HEK293T (cell line): ENCODE results near the gene CBFA2T3.

Experiments used
- CTCF ChIA-PET: fragments of 350-600 bp; formaldehyde crosslinking; extraction: SDS; loops from one replicate; lab custom pipeline; 2021; ENCODE audit warnings: antibody characterized with exemption, inconsistent platforms; lab: Yijun Ruan, JAX
- POLR2A ChIA-PET: fragments of 350-600 bp; formaldehyde crosslinking; extraction: SDS; loops from one replicate; lab custom pipeline; 2020; ENCODE audit warnings: antibody characterized with exemption, inconsistent platforms; lab: Yijun Ruan, JAX
- DNase-seq: peaks from one replicate; pipeline ENCODE4 v3.0.0; 2012; ENCODE audit warnings: mixed read lengths; ENCODE audit errors: extremely low spot score
- ARNT ChIP-seq: fragments of 450-650 bp; IDR thresholded peaks from 2 replicates; pipeline ENCODE4 v1.6.1; 2017; ENCODE audit warnings: mild to moderate bottlenecking
- BHLHE40 ChIP-seq: fragments of 450-650 bp; IDR thresholded peaks from 2 replicates; pipeline ENCODE4 v1.6.1; 2016; ENCODE audit warnings: mild to moderate bottlenecking, moderate library complexity, borderline replicate concordance
- CTBP1 ChIP-seq: fragments of 450-650 bp; IDR thresholded peaks from 2 replicates; pipeline ENCODE4 v1.6.1; 2016; ENCODE audit warnings: borderline replicate concordance
- ELF4 ChIP-seq: fragments of 450-650 bp; IDR thresholded peaks from 2 replicates; pipeline ENCODE4 v1.6.1; 2017; ENCODE audit warnings: antibody characterized with exemption
- FOXA1 ChIP-seq: fragments of 450-650 bp; IDR thresholded peaks from 2 replicates; pipeline ENCODE4 v1.6.1; 2016; ENCODE audit warnings: mild to moderate bottlenecking
- FOXK2 ChIP-seq: fragments of 450-650 bp; IDR thresholded peaks from 2 replicates; pipeline ENCODE4 v1.6.1; 2016; ENCODE audit warnings: mild to moderate bottlenecking
- FOXM1 ChIP-seq: fragments of 450-650 bp; IDR thresholded peaks from 2 replicates; pipeline ENCODE4 v1.6.1; 2017; ENCODE audit warnings: mild to moderate bottlenecking, borderline replicate concordance
- HDGF ChIP-seq: fragments of 450-650 bp; IDR thresholded peaks from 2 replicates; pipeline ENCODE4 v1.6.1; 2017; ENCODE audit warnings: antibody characterized with exemption, borderline replicate concordance
- L3MBTL2 ChIP-seq: fragments of 450-650 bp; conservative IDR thresholded peaks from 2 replicates; pipeline ENCODE4 v1.6.1; 2016; ENCODE audit warnings: mild to moderate bottlenecking
- LEF1 ChIP-seq: fragments of 450-650 bp; IDR thresholded peaks from 2 replicates; pipeline ENCODE4 v1.6.1; 2017; ENCODE audit warnings: mild to moderate bottlenecking, borderline replicate concordance
- NFRKB ChIP-seq: fragments of 450-650 bp; IDR thresholded peaks from 2 replicates; pipeline ENCODE4 v1.6.1; 2016; ENCODE audit warnings: mild to moderate bottlenecking, moderate library complexity
- SP1 ChIP-seq: fragments of 450-650 bp; IDR thresholded peaks from 2 replicates; pipeline ENCODE4 v1.6.1; 2017
- SUZ12 ChIP-seq: fragments of 450-650 bp; IDR thresholded peaks from 2 replicates; pipeline ENCODE4 v1.6.1; 2016; ENCODE audit warnings: mild to moderate bottlenecking
- TARDBP ChIP-seq: fragments of 450-650 bp; IDR thresholded peaks from 2 replicates; pipeline ENCODE4 v1.6.1; 2016
- ZNF384 ChIP-seq: fragments of 450-650 bp; IDR thresholded peaks from 2 replicates; pipeline ENCODE4 v1.6.1; 2016
- TF ChIP-seq, protein P1 (sequence below): fragments of 450-650 bp; IDR thresholded peaks from 2 replicates; pipeline ENCODE4 v1.6.1; 2016

Gene CBFA2T3

DNA sequence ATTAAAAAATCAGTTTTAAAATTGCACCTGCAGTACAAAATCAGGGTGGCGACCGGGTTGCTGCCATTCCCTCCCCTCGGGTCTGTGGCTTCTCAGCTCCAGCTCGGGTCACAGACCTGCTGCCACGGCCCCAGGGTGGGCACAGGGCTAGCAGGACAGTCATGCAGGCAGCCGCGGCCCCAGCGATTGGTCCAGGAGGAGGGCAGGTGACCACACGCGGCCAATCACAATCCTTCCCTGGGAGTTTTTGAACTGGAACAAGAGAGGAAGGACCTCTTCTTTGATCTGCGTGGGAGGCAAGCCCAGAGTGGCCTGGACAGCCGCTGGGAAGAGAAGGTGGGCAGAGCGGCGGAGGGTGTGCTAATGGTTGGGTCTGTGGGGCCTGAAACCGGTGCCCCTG is 25.5 kb downstream of the CBFA2T3 start:
- POLR2A ChIA-PET, result no interaction called here
- CTCF ChIA-PET, result no interaction called here

DNA sequence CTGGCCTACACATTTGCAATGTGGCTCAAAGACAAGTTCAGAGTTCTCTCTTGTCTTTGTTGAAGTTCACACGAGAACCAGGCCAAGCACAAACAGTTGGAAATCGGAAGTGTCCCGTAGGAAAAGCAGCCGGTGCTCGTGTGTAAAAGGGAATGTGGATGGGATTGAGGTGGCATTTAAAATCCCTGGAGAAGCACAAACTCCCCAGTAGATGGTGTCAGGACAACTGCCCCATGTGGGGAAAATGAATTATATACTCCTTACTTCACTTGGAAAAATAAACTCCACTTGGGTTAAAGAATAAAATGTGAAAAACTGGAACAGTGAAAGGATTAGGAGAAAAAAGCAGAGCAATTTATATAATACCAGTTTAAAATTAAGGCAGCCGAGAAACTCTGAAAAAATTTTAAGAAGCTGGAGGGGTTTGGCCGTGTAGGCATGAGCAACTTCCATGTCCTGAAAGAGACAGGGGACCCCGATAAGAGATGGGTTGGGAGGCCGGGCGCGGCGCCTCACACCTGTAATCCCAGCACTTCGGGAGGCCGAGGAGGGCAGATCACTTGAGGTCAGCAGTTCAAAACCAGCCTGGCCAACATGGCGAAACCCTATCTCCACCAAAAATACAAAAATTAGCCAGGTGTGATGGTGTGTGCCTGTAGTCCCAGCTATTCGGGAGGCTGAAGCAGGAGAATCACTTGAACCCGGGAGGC is 28.1 kb downstream of the CBFA2T3 start:
- DNase-seq, result no peak
- CTCF ChIA-PET, result no interaction called here
- no peak for TF ChIP-seq FOXA1
- no peak for TF ChIP-seq ARNT
- no peak for TF ChIP-seq ZNF384
- TF ChIP-seq CTBP1, result no peak
- TF ChIP-seq, protein P1, sequence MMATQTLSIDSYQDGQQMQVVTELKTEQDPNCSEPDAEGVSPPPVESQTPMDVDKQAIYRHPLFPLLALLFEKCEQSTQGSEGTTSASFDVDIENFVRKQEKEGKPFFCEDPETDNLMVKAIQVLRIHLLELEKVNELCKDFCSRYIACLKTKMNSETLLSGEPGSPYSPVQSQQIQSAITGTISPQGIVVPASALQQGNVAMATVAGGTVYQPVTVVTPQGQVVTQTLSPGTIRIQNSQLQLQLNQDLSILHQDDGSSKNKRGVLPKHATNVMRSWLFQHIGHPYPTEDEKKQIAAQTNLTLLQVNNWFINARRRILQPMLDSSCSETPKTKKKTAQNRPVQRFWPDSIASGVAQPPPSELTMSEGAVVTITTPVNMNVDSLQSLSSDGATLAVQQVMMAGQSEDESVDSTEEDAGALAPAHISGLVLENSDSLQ, result no peak
- TF ChIP-seq L3MBTL2, result no peak
- TF ChIP-seq SUZ12, result no peak
- TF ChIP-seq SP1, result no peak
- TF ChIP-seq FOXM1, result no peak
- TF ChIP-seq LEF1, result no peak
- TF ChIP-seq NFRKB, result no peak
- no peak for TF ChIP-seq ELF4
- TF ChIP-seq FOXK2, result no peak
- no peak for TF ChIP-seq TARDBP
- POLR2A ChIA-PET, result no interaction called here

More for the DNA sequence above, 25.5 kb downstream of the CBFA2T3 start:
- no peak for DNase-seq
- TF ChIP-seq, protein P1, result no peak
- TF ChIP-seq HDGF, result no peak
- no peak for TF ChIP-seq CTBP1
- TF ChIP-seq SUZ12, result no peak
- no peak for TF ChIP-seq ELF4
- no peak for TF ChIP-seq TARDBP
- TF ChIP-seq ARNT, result no peak

DNA sequence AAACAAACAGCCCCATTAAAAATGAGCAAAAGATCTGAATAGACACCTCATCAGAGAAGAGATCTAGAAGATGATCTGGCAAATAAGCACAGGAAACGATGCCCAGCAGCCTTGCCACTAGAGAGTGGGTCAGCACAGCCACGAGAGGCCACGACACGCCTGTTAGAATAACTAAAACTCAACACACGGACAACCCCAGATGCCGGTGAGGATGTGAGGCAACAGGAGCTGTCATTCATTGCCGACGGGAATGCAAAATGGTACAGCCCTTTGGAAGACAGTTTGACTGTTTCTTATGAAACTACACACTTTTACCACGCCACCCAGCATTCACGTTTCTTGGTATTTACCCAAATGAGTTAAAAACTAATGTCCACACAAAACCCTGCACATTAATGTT is 31.5 kb downstream of the CBFA2T3 start:
- TF ChIP-seq HDGF, result no peak
- no peak for TF ChIP-seq BHLHE40
- TF ChIP-seq, protein P1, result no peak
- no peak for TF ChIP-seq FOXM1
- no peak for TF ChIP-seq ARNT
- no peak for TF ChIP-seq L3MBTL2
- no peak for TF ChIP-seq FOXA1
- no peak for TF ChIP-seq CTBP1
- TF ChIP-seq SUZ12, result no peak
- TF ChIP-seq FOXK2, result no peak
- no peak for TF ChIP-seq NFRKB
- TF ChIP-seq TARDBP, result no peak
- TF ChIP-seq ELF4, result no peak
- TF ChIP-seq LEF1, result no peak
- POLR2A ChIA-PET, result no interaction called here
- no peak for DNase-seq
- CTCF ChIA-PET, result interaction anchor here (0.6 kb wide), 1 partner anchor 411 kb away, joined by 5 read pairs; no protein-coding TSS in a partner anchor

DNA sequence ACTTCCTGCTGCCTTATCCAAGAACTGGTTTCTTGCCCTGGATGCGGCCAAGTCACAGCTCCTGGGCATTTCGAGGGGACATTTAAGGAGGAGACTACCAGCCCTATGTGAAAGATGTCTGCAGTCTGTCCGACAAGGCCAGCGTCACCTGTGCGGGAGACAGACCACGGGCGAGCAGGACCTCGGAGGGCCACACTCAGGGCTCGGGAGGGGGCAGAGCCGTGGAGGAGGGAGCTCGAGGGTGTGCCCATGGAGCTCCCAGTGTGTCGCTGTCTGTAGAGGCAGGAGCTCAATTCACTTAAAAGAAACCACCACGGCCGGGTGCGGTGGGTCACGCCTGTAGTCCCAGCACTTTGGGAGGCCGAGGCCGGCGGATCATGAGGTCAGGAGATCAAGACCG is 33.3 kb downstream of the CBFA2T3 start:
- DNase-seq, result no peak
- POLR2A ChIA-PET, result no interaction called here
- TF ChIP-seq, protein P1, result no peak
- TF ChIP-seq ELF4, result no peak
- no peak for TF ChIP-seq ARNT
- TF ChIP-seq CTBP1, result no peak
- no peak for TF ChIP-seq FOXK2
- no peak for TF ChIP-seq FOXM1
- no peak for TF ChIP-seq BHLHE40
- TF ChIP-seq NFRKB, result no peak
- TF ChIP-seq SP1, result no peak
- TF ChIP-seq LEF1, result no peak
- CTCF ChIA-PET, result no interaction called here

DNA sequence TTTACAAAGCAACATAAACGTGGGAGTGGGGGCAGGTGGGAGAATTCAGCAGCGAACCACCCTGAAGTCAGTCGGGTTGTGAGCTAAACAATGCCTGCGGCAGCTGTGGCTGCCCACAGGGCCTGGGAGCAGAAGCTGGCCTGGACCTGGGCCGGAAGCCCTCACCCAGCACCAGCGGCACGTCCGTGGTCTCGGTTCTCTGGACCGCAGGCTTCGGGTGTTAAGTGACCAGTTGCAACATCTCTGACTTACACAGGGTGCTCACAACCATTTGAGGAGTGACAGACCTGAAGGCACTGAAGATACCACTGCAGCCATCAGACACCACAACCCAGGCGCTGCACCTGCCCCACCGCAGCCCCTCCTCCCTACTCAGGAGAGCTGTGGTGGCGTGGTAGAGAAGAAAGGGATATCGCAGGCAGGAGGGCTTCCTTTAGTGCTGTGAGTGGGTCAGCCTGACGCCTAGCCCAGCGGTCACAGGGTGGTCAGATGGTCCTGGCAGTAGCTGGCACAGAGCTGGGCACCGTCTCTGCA is 33.8 kb downstream of the CBFA2T3 start:
- ChIA-PET POLR2A (no interaction called here), CTCF (no interaction called here)
- TF ChIP-seq NFRKB, result no peak
- TF ChIP-seq TARDBP, result no peak
- no peak for TF ChIP-seq BHLHE40
- no peak for TF ChIP-seq L3MBTL2
- no peak for TF ChIP-seq FOXM1
- TF ChIP-seq HDGF, result no peak
- no peak for TF ChIP-seq LEF1
- TF ChIP-seq SUZ12, result no peak
- TF ChIP-seq, protein P1, result no peak
- no peak for TF ChIP-seq ARNT
- TF ChIP-seq CTBP1, result no peak
- TF ChIP-seq ELF4, result no peak
- no peak for TF ChIP-seq ZNF384
- no peak for TF ChIP-seq FOXK2
- no peak for TF ChIP-seq FOXA1
- TF ChIP-seq SP1, result no peak
- no peak for DNase-seq
